ENCODE results near the gene GAST. TPM values are rescaled to one million over a fixed set of nuclear protein-coding genes. Genes with fewer than 3 reads are reported as not detected.

Gene GAST
- total and polyA plus RNA-seq, 2 of the 13 experiments (the other 11 are each of a cell fraction or from before 2014, with no cell fraction given), result 0.32 to 0.42 TPM

- in situ Hi-C loops (cut with HindIII; ENCODE audit: extremely low pct_ligation_motif_present, low pct_unique_long_range_greater_than_20kb), result no loop called here
Measured at GRCh38 chr17:41740506-41740905, 28.4 kb downstream of the GAST start.

GRCh38 chr17:41741709-41742108, 29.6 kb downstream of the GAST start:
- ATAC-seq, result no peak
- Histone ChIP-seq H3K4me3 (replicated peaks in 1 of 3; ENCODE audit: insufficient read depth in 1 of 3, low read depth in 2 of 3, low read length in 3 of 3) (no peak overlapping the region), H3K4me2 (ENCODE audit: low read depth, low read length) (no peak overlapping the region), H3K36me3 (replicated peaks in 1 of 2; ENCODE audit: control insufficient read depth in 1 of 2, insufficient read depth in 2 of 2, low read length in 2 of 2) (no peaks in the 10 kb centered on the region), H3K9ac (ENCODE audit: insufficient read depth, low read depth, low read length) (no peak overlapping the region), H3K4me1 (ENCODE audit: insufficient read depth, low read length) (peaks cover 25% of the 10 kb centered on the region), H3K9me3 (ENCODE audit: low read length) (no peaks in the 10 kb centered on the region), H3K79me2 (ENCODE audit: insufficient read depth, low read length) (no peaks in the 10 kb centered on the region), H2AFZ (ENCODE audit: low read length) (no peak overlapping the region), H4K20me1 (ENCODE audit: insufficient read depth, low read length) (no peaks in the 10 kb centered on the region), H3K27me3 (ENCODE audit: control insufficient read depth in 1 of 2, insufficient read depth in 2 of 2, low read length in 2 of 2) (peaks cover 4 to 32% of the 10 kb centered on the region in 2 experiments), H3K27ac (ENCODE audit: extremely low read length, insufficient read depth, low read length) (no peak overlapping the region)
- no peak for TF ChIP-seq ZNF207 (IDR thresholded peaks at IDR 0.05; ENCODE audit: borderline replicate concordance)
- no peak for TF ChIP-seq KLF11 (CRISPR knock-in tag; IDR thresholded peaks at IDR 0.05)
- TF ChIP-seq ZNF296 (CRISPR knock-in tag; conservative IDR thresholded peaks at IDR 0.05), result no peak
- DNase-seq (ENCODE audit: low spot score), result no peak
- no peak for FAIRE-seq
- in situ Hi-C loops (cut with HindIII; ENCODE audit: extremely low pct_ligation_motif_present, low pct_unique_long_range_greater_than_20kb) (no loop called here), intact Hi-C loops (cut with micrococcal nuclease; ENCODE audit: unreplicated experiment) (no loop called here)
- BruUV-seq (replicated peaks), result no TSS peak
- WGBS (ENCODE audit: low lambda C conversion rate), result 47% methylated on average over 9 of the region's 9 CpGs
- POLR2A ChIA-PET, result interaction anchor here (1.4 to 1.5 kb wide), 2 partner anchors 31 to 53 kb away, joined by 3 read pairs; no protein-coding TSS in a partner anchor
- CTCF ChIA-PET (ENCODE audit: low intra/inter-chr PET ratio, low total read pairs), result no interaction called here

More at GRCh38 chr17:41740506-41740905, 28.4 kb downstream of the GAST start:
- Histone ChIP-seq H3K27me3 (ENCODE audit: control insufficient read depth in 1 of 2, insufficient read depth in 2 of 2, low read length in 2 of 2) (peaks cover 6 to 43% of the 10 kb centered on the region in 2 experiments), H3K79me2 (ENCODE audit: insufficient read depth, low read length) (no peaks in the 10 kb centered on the region), H2AFZ (ENCODE audit: low read length) (no peak overlapping the region), H3K36me3 (replicated peaks in 1 of 2; ENCODE audit: control insufficient read depth in 1 of 2, insufficient read depth in 2 of 2, low read length in 2 of 2) (no peaks in the 10 kb centered on the region), H3K4me1 (ENCODE audit: insufficient read depth, low read length) (peaks cover 33% of the 10 kb centered on the region), H3K9me3 (ENCODE audit: low read length) (no peaks in the 10 kb centered on the region), H3K4me3 (replicated peaks in 1 of 3; ENCODE audit: insufficient read depth in 1 of 3, low read depth in 2 of 3, low read length in 3 of 3) (no peak overlapping the region), H4K20me1 (ENCODE audit: insufficient read depth, low read length) (no peaks in the 10 kb centered on the region), H3K9ac (ENCODE audit: insufficient read depth, low read depth, low read length) (no peak overlapping the region), H3K27ac (ENCODE audit: extremely low read length, insufficient read depth, low read length) (no peak overlapping the region), H3K4me2 (ENCODE audit: low read depth, low read length) (no peak overlapping the region)
- FAIRE-seq (no peak), ATAC-seq (no peak), DNase-seq (ENCODE audit: low spot score) (no peak)
- TF ChIP-seq LCORL (IDR thresholded peaks at IDR 0.05), result no peak
- TF ChIP-seq LCORL (CRISPR knock-in tag; IDR thresholded peaks at IDR 0.05), result no peak
- TF ChIP-seq ZNF768 (CRISPR knock-in tag; IDR thresholded peaks at IDR 0.05), result peak; percentile 95
- TF ChIP-seq ZMYM3 (CRISPR knock-in tag; IDR thresholded peaks at IDR 0.05), result peak; percentile 41; the same call in 1 of the 2 replicates
- TF ChIP-seq KMT2A (CRISPR knock-in tag; IDR thresholded peaks at IDR 0.05), result no peak
- intact Hi-C loops (cut with micrococcal nuclease; ENCODE audit: unreplicated experiment), result no loop called here
- ChIA-PET CTCF (ENCODE audit: low intra/inter-chr PET ratio, low total read pairs) (interaction anchor here (3.8 kb wide), 1 partner anchor 61 kb away, joined by 97 read pairs; no protein-coding TSS in a partner anchor), POLR2A (interaction anchor here (0.7 to 1.5 kb wide), 4 partner anchors 46 to 226 kb away, joined by 3 to 4 read pairs (median 4); partner anchors contain the start of genes CNP and JUP)
- WGBS (ENCODE audit: low lambda C conversion rate), result 65% methylated on average over 5 of the region's 5 CpGs
- BruUV-seq (replicated peaks), result no TSS peak

All from HepG2 (cell line).